Measurements from ENCODE around the gene NCSTN.

Gene NCSTN

GRCh38 chr1:160340146-160340545 is 3.0 kb upstream of the NCSTN start:
- H3K27me3 Mint-ChIP-seq = no peaks in the 10 kb centered on the region
- peaks cover 16% of the 10 kb centered on the region for H3K36me3 Mint-ChIP-seq
- H3K9me3 Mint-ChIP-seq = no peaks in the 10 kb centered on the region
- peaks cover 66% of the 10 kb centered on the region for H3K4me1 Mint-ChIP-seq
- H3K27ac Mint-ChIP-seq = peak overlapping the region; percentile 36
- H3K4me3 Mint-ChIP-seq = no peak overlapping the region

- Mint-ChIP-seq H3K27me3 (no peaks in the 10 kb centered on the region), H3K4me3 (peak overlapping the region; percentile 100), H3K4me1 (peaks cover 66% of the 10 kb centered on the region), H3K36me3 (peaks cover 16% of the 10 kb centered on the region), H3K27ac (peak overlapping the region; percentile 14), H3K9me3 (no peaks in the 10 kb centered on the region)
These were observed 2.3 kb upstream of the NCSTN start for GRCh38 chr1:160340866-160341265.

- H3K4me1 Mint-ChIP-seq = peaks cover 69% of the 10 kb centered on the region
- H3K9me3 Mint-ChIP-seq = no peaks in the 10 kb centered on the region
- H3K27me3 Mint-ChIP-seq = no peaks in the 10 kb centered on the region
- H3K36me3 Mint-ChIP-seq = peaks cover 19% of the 10 kb centered on the region
- H3K4me3 Mint-ChIP-seq = peak overlapping the region; percentile 100
- peak overlapping the region; percentile 100 for H3K27ac Mint-ChIP-seq
These were observed 657 bp upstream of the NCSTN start for GRCh38 chr1:160342526-160342925.

GRCh38 chr1:160344241-160344640 is 1.1 kb downstream of the NCSTN start:
- no peaks in the 10 kb centered on the region for H3K9me3 Mint-ChIP-seq
- H3K4me3 Mint-ChIP-seq = peak overlapping the region; percentile 100
- peaks cover 12% of the 10 kb centered on the region for H3K36me3 Mint-ChIP-seq
- H3K27ac Mint-ChIP-seq = peak overlapping the region; percentile 100
- H3K27me3 Mint-ChIP-seq = no peaks in the 10 kb centered on the region
- H3K4me1 Mint-ChIP-seq = peaks cover 52% of the 10 kb centered on the region

- Mint-ChIP-seq H3K9me3 (no peaks in the 10 kb centered on the region), H3K4me1 (peaks cover 47% of the 10 kb centered on the region), H3K4me3 (peak overlapping the region; percentile 100), H3K27me3 (no peaks in the 10 kb centered on the region), H3K36me3 (peaks cover 12% of the 10 kb centered on the region), H3K27ac (no peak overlapping the region)
These were observed 1.8 kb downstream of the NCSTN start for GRCh38 chr1:160344936-160345335.

GRCh38 chr1:160346463-160346862 is 3.3 kb downstream of the NCSTN start:
- Mint-ChIP-seq H3K36me3 (peaks cover 12% of the 10 kb centered on the region), H3K4me3 (no peak overlapping the region), H3K27ac (no peak overlapping the region), H3K27me3 (no peaks in the 10 kb centered on the region), H3K4me1 (peaks cover 31% of the 10 kb centered on the region), H3K9me3 (no peaks in the 10 kb centered on the region)

- Mint-ChIP-seq H3K4me3 (no peak overlapping the region), H3K27ac (no peak overlapping the region), H3K27me3 (no peaks in the 10 kb centered on the region), H3K9me3 (no peaks in the 10 kb centered on the region), H3K36me3 (peaks cover 12% of the 10 kb centered on the region), H3K4me1 (peaks cover 26% of the 10 kb centered on the region)
These were observed 3.8 kb downstream of the NCSTN start for GRCh38 chr1:160346958-160347357.

- Mint-ChIP-seq H3K4me3 (no peak overlapping the region), H3K27me3 (no peaks in the 10 kb centered on the region), H3K36me3 (peaks cover 20% of the 10 kb centered on the region), H3K4me1 (peaks cover 9% of the 10 kb centered on the region), H3K9me3 (no peaks in the 10 kb centered on the region), H3K27ac (no peak overlapping the region)
These were observed 8.4 kb downstream of the NCSTN start for GRCh38 chr1:160351629-160352028.

DNA sequence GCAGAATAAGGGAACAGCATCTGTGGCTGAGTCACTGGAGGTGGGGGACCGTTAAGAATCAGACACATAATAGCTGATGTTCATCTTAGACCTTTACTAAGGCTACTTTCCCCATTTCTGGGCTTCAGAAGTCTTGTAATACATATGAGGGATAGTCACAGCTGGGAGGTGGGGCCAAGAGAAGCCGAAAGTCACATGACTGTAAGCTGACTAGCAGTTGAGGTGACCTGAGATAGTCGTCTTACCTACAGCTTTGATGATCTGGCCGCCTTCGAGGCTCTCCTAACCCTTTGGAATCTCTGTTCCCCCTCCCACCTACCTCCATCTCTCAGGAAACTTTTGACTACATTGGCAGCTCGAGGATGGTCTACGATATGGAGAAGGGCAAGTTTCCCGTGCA is 9.4 kb downstream of the NCSTN start:
- Mint-ChIP-seq H3K27me3 (no peaks in the 10 kb centered on the region), H3K9me3 (no peaks in the 10 kb centered on the region), H3K27ac (no peak overlapping the region), H3K4me1 (no peaks in the 10 kb centered on the region), H3K4me3 (no peak overlapping the region), H3K36me3 (peaks cover 18% of the 10 kb centered on the region)

GRCh38 chr1:160353223-160353622 is 10.0 kb downstream of the NCSTN start:
- Mint-ChIP-seq H3K9me3 (no peaks in the 10 kb centered on the region), H3K36me3 (peaks cover 22% of the 10 kb centered on the region)

GRCh38 chr1:160354388-160354985 is 11.3 kb downstream of the NCSTN start:
- Mint-ChIP-seq H3K27ac (no peak overlapping the region), H3K4me1 (no peaks in the 10 kb centered on the region), H3K36me3 (peaks cover 25% of the 10 kb centered on the region), H3K4me3 (no peak overlapping the region), H3K9me3 (no peaks in the 10 kb centered on the region), H3K27me3 (no peaks in the 10 kb centered on the region)

More at GRCh38 chr1:160353223-160353622, 10.0 kb downstream of the NCSTN start:
- Mint-ChIP-seq H3K4me1 (no peaks in the 10 kb centered on the region), H3K27ac (no peak overlapping the region), H3K4me3 (no peak overlapping the region), H3K27me3 (no peaks in the 10 kb centered on the region)

DNA sequence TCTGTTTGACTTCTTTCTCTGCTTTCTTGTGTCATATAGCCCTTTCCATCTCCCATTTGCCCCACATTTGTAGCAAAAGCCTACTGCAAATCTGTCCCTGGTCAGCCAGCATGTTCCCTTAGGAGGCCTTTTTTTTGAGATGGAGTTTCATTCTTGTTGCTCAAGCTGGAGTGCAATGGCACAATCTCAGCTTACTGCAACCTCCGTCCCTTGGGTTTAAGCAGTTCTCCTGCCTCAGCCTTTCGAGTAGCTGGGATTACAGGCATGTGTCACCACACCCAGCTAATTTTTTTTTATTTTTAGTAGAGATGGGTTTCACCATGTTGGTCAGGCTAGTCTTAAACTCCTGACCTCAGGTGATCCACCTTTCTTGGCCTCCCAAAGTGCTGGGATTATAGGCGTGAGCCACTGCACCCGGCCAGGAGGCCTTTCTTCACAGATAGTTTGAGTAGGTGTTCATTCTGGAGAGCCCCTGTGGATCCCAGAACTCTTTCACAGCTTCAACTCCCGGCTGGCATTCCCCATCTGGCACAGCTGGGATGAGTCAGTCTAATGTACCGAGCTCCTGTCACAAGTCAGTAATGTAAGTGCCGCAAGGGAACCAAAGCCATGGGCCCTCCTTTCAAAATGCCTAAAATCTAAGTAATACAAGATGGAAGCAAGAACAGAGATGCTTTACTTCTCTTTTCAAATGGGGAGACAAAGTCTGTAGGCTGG is 14.3 kb downstream of the NCSTN start:
- no peak overlapping the region for H3K4me3 Mint-ChIP-seq
- no peak overlapping the region for H3K27ac Mint-ChIP-seq
- H3K4me1 Mint-ChIP-seq = no peaks in the 10 kb centered on the region
- H3K27me3 Mint-ChIP-seq = no peaks in the 10 kb centered on the region
- H3K36me3 Mint-ChIP-seq = peaks cover 23% of the 10 kb centered on the region
- no peaks in the 10 kb centered on the region for H3K9me3 Mint-ChIP-seq

DNA sequence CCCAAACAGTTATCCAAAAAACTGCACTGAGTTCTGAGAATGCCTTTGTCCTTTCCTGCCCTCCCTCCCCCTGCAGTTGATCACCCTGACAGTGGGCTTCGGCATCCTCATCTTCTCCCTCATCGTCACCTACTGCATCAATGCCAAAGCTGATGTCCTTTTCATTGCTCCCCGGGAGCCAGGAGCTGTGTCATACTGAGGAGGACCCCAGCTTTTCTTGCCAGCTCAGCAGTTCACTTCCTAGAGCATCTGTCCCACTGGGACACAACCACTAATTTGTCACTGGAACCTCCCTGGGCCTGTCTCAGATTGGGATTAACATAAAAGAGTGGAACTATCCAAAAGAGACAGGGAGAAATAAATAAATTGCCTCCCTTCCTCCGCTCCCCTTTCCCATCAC is 14.9 kb downstream of the NCSTN start:
- no peaks in the 10 kb centered on the region for H3K4me1 Mint-ChIP-seq
- H3K9me3 Mint-ChIP-seq = no peaks in the 10 kb centered on the region
- peaks cover 21% of the 10 kb centered on the region for H3K36me3 Mint-ChIP-seq
- no peaks in the 10 kb centered on the region for H3K27me3 Mint-ChIP-seq
- H3K27ac Mint-ChIP-seq = peak overlapping the region; percentile 73
- no peak overlapping the region for H3K4me3 Mint-ChIP-seq

DNA sequence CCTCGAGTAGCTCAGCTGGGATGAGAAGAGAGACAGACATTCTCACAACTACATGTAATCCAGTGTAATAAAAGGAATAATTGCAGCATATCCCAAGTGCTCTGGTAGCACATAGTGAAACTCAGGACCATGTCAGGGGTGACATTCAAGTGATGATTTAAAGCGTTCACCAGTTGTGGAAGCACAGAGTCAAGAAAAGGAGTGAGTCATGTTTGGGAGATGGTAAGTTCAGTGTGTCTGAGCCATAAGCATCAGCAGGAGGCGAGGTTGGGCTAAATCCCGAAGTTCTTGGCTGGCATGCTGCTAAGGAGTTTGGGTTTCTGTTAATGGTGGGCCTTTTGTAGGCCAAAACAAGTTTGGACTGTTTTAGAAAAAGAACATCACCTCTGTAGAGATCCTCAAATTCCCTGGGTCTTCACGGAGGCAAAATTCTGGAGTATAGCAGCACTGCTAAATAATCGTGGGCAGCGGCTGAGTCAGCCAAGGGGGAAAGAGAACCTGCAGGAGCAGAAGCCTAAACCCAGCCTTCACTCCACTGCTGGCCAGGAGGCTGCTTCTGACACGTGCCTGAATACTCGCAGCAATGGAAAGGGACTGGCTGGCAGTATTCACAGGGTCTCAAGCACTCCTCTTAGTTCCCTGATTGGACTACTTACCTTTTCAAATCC is 16.5 kb downstream of the NCSTN start:
- H3K27ac Mint-ChIP-seq = no peak overlapping the region
- H3K27me3 Mint-ChIP-seq = no peaks in the 10 kb centered on the region
- no peaks in the 10 kb centered on the region for H3K4me1 Mint-ChIP-seq
- peaks cover 16% of the 10 kb centered on the region for H3K36me3 Mint-ChIP-seq
- H3K4me3 Mint-ChIP-seq = no peak overlapping the region
- no peaks in the 10 kb centered on the region for H3K9me3 Mint-ChIP-seq

DNA sequence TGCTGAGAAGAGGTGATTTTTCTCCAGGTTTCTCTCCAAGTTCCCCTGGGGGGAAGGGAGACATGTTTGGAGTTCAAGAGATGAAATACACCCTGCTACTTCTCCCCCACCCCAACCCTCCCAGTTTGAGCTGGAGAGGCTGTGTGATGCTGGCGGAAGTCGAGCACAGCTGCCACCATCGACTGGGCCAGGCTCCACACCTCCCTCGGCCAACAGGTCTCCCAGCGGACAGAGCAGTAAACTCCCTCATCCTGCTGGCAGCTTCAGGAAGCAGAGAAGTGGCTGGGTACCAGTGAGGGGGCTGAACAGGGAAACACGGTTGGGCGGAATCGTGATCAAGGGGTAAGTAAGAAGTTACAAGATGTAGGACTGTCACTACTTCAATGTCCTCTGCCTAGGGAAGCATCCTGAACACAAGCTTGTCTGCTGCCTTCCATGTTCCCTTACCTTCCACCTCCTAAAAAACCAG is 17.1 kb downstream of the NCSTN start:
- no peaks in the 10 kb centered on the region for H3K4me1 Mint-ChIP-seq
- no peaks in the 10 kb centered on the region for H3K27me3 Mint-ChIP-seq
- no peaks in the 10 kb centered on the region for H3K9me3 Mint-ChIP-seq
- H3K27ac Mint-ChIP-seq = no peak overlapping the region
- H3K4me3 Mint-ChIP-seq = no peak overlapping the region
- peaks cover 14% of the 10 kb centered on the region for H3K36me3 Mint-ChIP-seq

DNA sequence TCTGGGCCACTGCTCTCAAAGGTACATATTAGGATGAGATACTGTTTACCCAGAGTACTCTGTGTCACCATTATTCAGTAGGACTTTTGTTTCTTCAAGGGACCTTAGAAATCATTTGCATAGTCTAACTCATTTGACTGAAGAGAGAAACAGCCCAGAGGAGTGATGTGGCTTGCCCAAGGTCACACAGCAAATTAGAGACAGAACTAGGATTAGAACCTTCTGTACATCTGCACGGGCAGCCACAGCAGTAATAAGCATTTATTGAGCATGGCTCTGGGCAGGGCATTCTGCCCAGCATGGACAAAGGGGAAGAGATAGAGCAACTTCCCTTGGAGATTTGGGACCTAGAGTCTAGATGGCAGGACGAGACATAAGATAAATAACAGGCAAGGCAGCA is 18.0 kb downstream of the NCSTN start:
- no peaks in the 10 kb centered on the region for H3K27me3 Mint-ChIP-seq
- H3K27ac Mint-ChIP-seq = no peak overlapping the region
- H3K4me3 Mint-ChIP-seq = no peak overlapping the region
- no peaks in the 10 kb centered on the region for H3K9me3 Mint-ChIP-seq
- peaks cover 13% of the 10 kb centered on the region for H3K36me3 Mint-ChIP-seq
- H3K4me1 Mint-ChIP-seq = no peaks in the 10 kb centered on the region
